ENCODE data around the gene KIAA0232. TPM values are rescaled to one million over a fixed set of nuclear protein-coding genes. Genes with fewer than 3 reads are reported as not detected.

Gene KIAA0232
- total RNA-seq, 1 experiment from 2014 or later = 28.5 TPM

DNA sequence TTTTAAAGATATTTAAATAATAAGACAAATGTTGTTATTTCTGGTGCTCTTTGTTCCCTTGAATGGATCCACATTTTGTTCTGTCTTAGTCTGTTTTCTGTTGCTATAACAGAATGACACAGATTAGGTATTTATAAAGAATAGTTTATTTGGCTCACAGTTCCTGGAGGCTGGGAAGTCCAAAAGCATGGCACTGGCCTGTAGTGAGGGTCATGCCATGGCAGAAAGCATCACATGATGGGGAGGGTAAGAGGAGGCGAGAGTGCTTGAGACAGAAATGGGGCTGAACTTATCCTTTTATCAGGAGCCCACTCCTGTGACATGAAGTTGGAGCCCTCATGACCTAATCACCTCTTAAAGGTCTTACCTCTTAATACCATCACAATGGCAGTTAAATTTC is 38.2 kb downstream of the KIAA0232 start:
- Histone ChIP-seq H3K79me1 (ENCODE audit: insufficient read depth, low read depth, low read length, poor library complexity, severe bottlenecking) (peaks cover 8% of the 10 kb centered on the region), H4K20me1 (ENCODE audit: control insufficient read depth, insufficient read depth, insufficient read length) (no peaks in the 10 kb centered on the region), H2BK5ac (ENCODE audit: insufficient read length, low read length) (no peak overlapping the region), H3K23ac (ENCODE audit: insufficient read length, low read depth, low read length) (no peak overlapping the region), H3K79me2 (ENCODE audit: insufficient read depth, low read length) (peaks cover 3% of the 10 kb centered on the region; the same call in 1 of the 2 replicates), H2BK120ac (ENCODE audit: low read depth, low read length, poor library complexity, severe bottlenecking) (no peak overlapping the region), H3K56ac (ENCODE audit: insufficient read length, low read depth, low read length) (no peak overlapping the region), H3K14ac (ENCODE audit: insufficient read depth, low read length) (no peak overlapping the region), H3K27ac (ENCODE audit: insufficient read length, low read depth, low read length) (no peak overlapping the region), H2BK15ac (ENCODE audit: low read depth, low read length) (no peak overlapping the region), H3K4me2 (ENCODE audit: insufficient read depth, insufficient read length, low read length) (no peak overlapping the region), H3K18ac (ENCODE audit: insufficient read length, low read depth, low read length) (no peak overlapping the region), H3K4me1 (ENCODE audit: insufficient read depth, low read length) (no peaks in the 10 kb centered on the region), H3K4ac (ENCODE audit: low read depth, low read length) (no peak overlapping the region), H2AFZ (ENCODE audit: low read length) (no peak overlapping the region), H2BK12ac (ENCODE audit: insufficient read length, low read depth, low read length) (no peak overlapping the region), H3T11ph (ENCODE audit: low read length) (no peak overlapping the region), H3K23me2 (ENCODE audit: insufficient read length, low read depth, low read length, poor library complexity, severe bottlenecking) (no peaks in the 10 kb centered on the region), H4K5ac (ENCODE audit: insufficient read length, low read depth, low read length) (no peak overlapping the region), H4K8ac (replicated peaks; ENCODE audit: insufficient read length, low read depth, low read length) (no peak overlapping the region), H3K9ac (ENCODE audit: extremely low read depth, insufficient read length, low read length) (no peak overlapping the region), H2AK5ac (ENCODE audit: insufficient read length, low read length) (no peak overlapping the region), H4K91ac (ENCODE audit: insufficient read length, low read depth, low read length) (no peak overlapping the region), H3K9me3 (ENCODE audit: control insufficient read depth, low read depth, low read length) (no peaks in the 10 kb centered on the region), H3K27me3 (ENCODE audit: insufficient read depth, low read length) (no peaks in the 10 kb centered on the region), H2BK20ac (ENCODE audit: low read depth, low read length, poor library complexity, severe bottlenecking) (no peak overlapping the region)
- Mint-ChIP-seq H3K4me1 (no peaks in the 10 kb centered on the region), H3K4me3 (no peak overlapping the region), H3K9me3 (peaks cover 34 to 37% of the 10 kb centered on the region in 2 experiments), H3K27ac (no peak overlapping the region), H3K36me3 (ENCODE audit: insufficient read depth in 1 of 3, low read depth in 3 of 3) (peaks cover 39 to 54% (median 48%) of the 10 kb centered on the region in 3 experiments), H3K27me3 (ENCODE audit: low read depth) (no peaks in the 10 kb centered on the region)
- WGBS (ENCODE audit: extremely low coverage, insufficient read length, low lambda C conversion rate) = no CpG with 5 or more reads among the region's 1 CpG
- no peak for DNase-seq
- TF ChIP-seq, protein P1, sequence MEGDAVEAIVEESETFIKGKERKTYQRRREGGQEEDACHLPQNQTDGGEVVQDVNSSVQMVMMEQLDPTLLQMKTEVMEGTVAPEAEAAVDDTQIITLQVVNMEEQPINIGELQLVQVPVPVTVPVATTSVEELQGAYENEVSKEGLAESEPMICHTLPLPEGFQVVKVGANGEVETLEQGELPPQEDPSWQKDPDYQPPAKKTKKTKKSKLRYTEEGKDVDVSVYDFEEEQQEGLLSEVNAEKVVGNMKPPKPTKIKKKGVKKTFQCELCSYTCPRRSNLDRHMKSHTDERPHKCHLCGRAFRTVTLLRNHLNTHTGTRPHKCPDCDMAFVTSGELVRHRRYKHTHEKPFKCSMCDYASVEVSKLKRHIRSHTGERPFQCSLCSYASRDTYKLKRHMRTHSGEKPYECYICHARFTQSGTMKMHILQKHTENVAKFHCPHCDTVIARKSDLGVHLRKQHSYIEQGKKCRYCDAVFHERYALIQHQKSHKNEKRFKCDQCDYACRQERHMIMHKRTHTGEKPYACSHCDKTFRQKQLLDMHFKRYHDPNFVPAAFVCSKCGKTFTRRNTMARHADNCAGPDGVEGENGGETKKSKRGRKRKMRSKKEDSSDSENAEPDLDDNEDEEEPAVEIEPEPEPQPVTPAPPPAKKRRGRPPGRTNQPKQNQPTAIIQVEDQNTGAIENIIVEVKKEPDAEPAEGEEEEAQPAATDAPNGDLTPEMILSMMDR (conservative IDR thresholded peaks at IDR 0.05) = no peak

Measured in H9 (cell line).